Mucosa of rectum (tissue), 2 donors: Measurements from ENCODE around the gene HCFC1R1.

ENCODE experiments used
- H3K27ac ChIP-seq, 2 donors: one replicate each; pipeline ENCODE4 v1.7.0; 2013; ENCODE audit warnings: inconsistent platforms in 2 of 2, low read depth in 2 of 2, low read length in 2 of 2
- H3K27me3 ChIP-seq, 2 donors: one replicate each; pipeline ENCODE4 v1.7.0; 2013; ENCODE audit warnings: low read length in 2 of 2; ENCODE audit not compliant: control insufficient read depth in 2 of 2, insufficient read depth in 2 of 2
- H3K36me3 ChIP-seq, 2 donors: one replicate each; pipeline ENCODE4 v1.7.0; 2013; ENCODE audit warnings: low read length in 2 of 2; ENCODE audit not compliant: control insufficient read depth in 2 of 2, insufficient read depth in 2 of 2
- H3K4me1 ChIP-seq, 2 donors: one replicate each; pipeline ENCODE4 v1.7.0; 2013; ENCODE audit warnings: low read length in 2 of 2, mild to moderate bottlenecking in 1 of 2; ENCODE audit not compliant: control insufficient read depth in 2 of 2, insufficient read depth in 2 of 2
- H3K4me3 ChIP-seq, 2 donors: one replicate each; pipeline ENCODE4 v1.7.0; 2013; ENCODE audit warnings: low read length in 2 of 2
- H3K9ac ChIP-seq, 2 donors: one replicate each; pipeline ENCODE4 v1.7.0; 2013; ENCODE audit warnings: low read length in 2 of 2, low read depth in 1 of 2, mild to moderate bottlenecking in 1 of 2
- H3K9me3 ChIP-seq, 2 donors: one replicate each; pipeline ENCODE4 v1.7.0; 2013; ENCODE audit warnings: low read length in 2 of 2; ENCODE audit not compliant: control insufficient read depth in 2 of 2
- donor health status: healthy.
- donor health status: Normal muscosa, but diverticular disease.

Gene HCFC1R1

GRCh38 chr16:3035972-3036725 lies 12.4 kb upstream of the HCFC1R1 start:
- Histone ChIP-seq H3K9ac (peak overlapping the region; percentile 61 to 83), H3K27me3 (peaks cover 14 to 23% of the 10 kb centered on the region in 2 donors), H3K4me3 (peak overlapping the region; percentile 69 to 74), H3K36me3 (no peaks in the 10 kb centered on the region), H3K27ac (peak overlapping the region; percentile 82 to 86), H3K9me3 (no peaks in the 10 kb centered on the region), H3K4me1 (peaks cover 22 to 33% of the 10 kb centered on the region in 2 donors)

- Histone ChIP-seq H3K4me1 (peaks cover 22 to 33% of the 10 kb centered on the region in 2 donors), H3K9ac (peak overlapping the region; percentile 61 to 83), H3K9me3 (no peaks in the 10 kb centered on the region), H3K4me3 (peak overlapping the region; percentile 69 to 74), H3K27ac (peak overlapping the region in 1 of 2 donors; percentile 86), H3K27me3 (peaks cover 14 to 23% of the 10 kb centered on the region in 2 donors), H3K36me3 (no peaks in the 10 kb centered on the region)
These were observed 11.7 kb upstream of the HCFC1R1 start for GRCh38 chr16:3035289-3035971.

GRCh38 chr16:3032624-3033023 lies 8.9 kb upstream of the HCFC1R1 start:
- Histone ChIP-seq H3K27ac (no peak overlapping the region), H3K4me3 (no peak overlapping the region), H3K4me1 (peaks cover 18 to 20% of the 10 kb centered on the region in 2 donors), H3K27me3 (peaks cover 5 to 18% of the 10 kb centered on the region in 2 donors), H3K9me3 (no peaks in the 10 kb centered on the region), H3K9ac (no peak overlapping the region), H3K36me3 (peaks cover 3 to 8% of the 10 kb centered on the region in 2 donors)

GRCh38 chr16:3030222-3031212 lies 6.8 kb upstream of the HCFC1R1 start:
- Histone ChIP-seq H3K9ac (no peak overlapping the region), H3K27me3 (peaks cover 2 to 13% of the 10 kb centered on the region in 2 donors), H3K36me3 (peaks cover 14 to 24% of the 10 kb centered on the region in 2 donors), H3K9me3 (no peaks in the 10 kb centered on the region), H3K4me3 (no peak overlapping the region), H3K4me1 (peaks cover 10 to 11% of the 10 kb centered on the region in 2 donors), H3K27ac (no peak overlapping the region)

GRCh38 chr16:3029491-3030221 lies 5.9 kb upstream of the HCFC1R1 start:
- H3K36me3 ChIP-seq, result peaks cover 14 to 24% of the 10 kb centered on the region in 2 donors
- no peak overlapping the region for H3K27ac ChIP-seq
- peaks cover 0 to 8% of the 10 kb centered on the region in 2 donors for H3K27me3 ChIP-seq
- H3K4me1 ChIP-seq, result peaks cover 8% of the 10 kb centered on the region in 2 donors
- H3K9me3 ChIP-seq, result no peaks in the 10 kb centered on the region
- H3K9ac ChIP-seq, result no peak overlapping the region
- peak overlapping the region in 1 of 2 donors; percentile 3 for H3K4me3 ChIP-seq

- Histone ChIP-seq H3K27ac (no peak overlapping the region), H3K4me1 (peaks cover 8% of the 10 kb centered on the region in 2 donors), H3K36me3 (peaks cover 14 to 24% of the 10 kb centered on the region in 2 donors), H3K9ac (no peak overlapping the region), H3K9me3 (no peaks in the 10 kb centered on the region), H3K4me3 (no peak overlapping the region), H3K27me3 (peaks cover 0 to 8% of the 10 kb centered on the region in 2 donors)
These were observed 5.1 kb upstream of the HCFC1R1 start for GRCh38 chr16:3028716-3029319.

GRCh38 chr16:3027983-3028715 lies 4.4 kb upstream of the HCFC1R1 start:
- Histone ChIP-seq H3K4me3 (no peak overlapping the region), H3K36me3 (peaks cover 14 to 24% of the 10 kb centered on the region in 2 donors), H3K9me3 (no peaks in the 10 kb centered on the region), H3K9ac (peak overlapping the region in 1 of 2 donors; percentile 2), H3K4me1 (peaks cover 14 to 15% of the 10 kb centered on the region in 2 donors), H3K27me3 (peaks cover 0 to 6% of the 10 kb centered on the region in 2 donors), H3K27ac (peak overlapping the region in 1 of 2 donors; percentile 32)

- Histone ChIP-seq H3K9me3 (no peaks in the 10 kb centered on the region), H3K36me3 (peaks cover 14 to 24% of the 10 kb centered on the region in 2 donors), H3K4me1 (peaks cover 21 to 22% of the 10 kb centered on the region in 2 donors), H3K4me3 (no peak overlapping the region), H3K27me3 (peaks cover 0 to 6% of the 10 kb centered on the region in 2 donors), H3K9ac (no peak overlapping the region), H3K27ac (no peak overlapping the region)
These were observed 3.7 kb upstream of the HCFC1R1 start for GRCh38 chr16:3027489-3027795.
